Measurements from ENCODE around the gene CDCP2.

Gene CDCP2

GRCh38 chr1:54165146-54165545, 12.3 kb upstream of the CDCP2 start:
- Histone ChIP-seq H3K4me1 (ENCODE audit: insufficient read depth, low read length) (no peaks in the 10 kb centered on the region), H3K4me3 (ENCODE audit: low read length) (no peak overlapping the region), H3K9ac (ENCODE audit: low read depth, low read length) (no peak overlapping the region)

DNA sequence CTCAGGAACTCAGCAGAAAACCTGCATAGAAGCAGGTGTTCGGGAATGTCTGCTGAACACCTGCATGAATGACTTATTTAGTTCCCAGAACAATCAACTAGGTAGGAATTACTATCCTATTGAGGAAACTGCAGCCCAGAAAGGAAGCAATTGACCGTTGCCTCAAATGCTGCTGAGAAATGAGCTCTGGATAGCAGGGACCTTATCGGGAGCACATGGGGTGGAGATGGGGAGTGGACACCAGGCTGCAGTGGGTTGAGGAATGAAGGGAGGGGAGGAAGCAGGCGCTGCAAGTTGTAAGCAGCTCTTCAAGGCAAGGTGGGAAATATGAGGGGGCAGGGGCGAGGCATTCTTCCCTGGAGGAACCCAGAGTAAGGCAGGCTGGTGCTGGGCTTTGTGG, 10.8 kb upstream of the CDCP2 start:
- Histone ChIP-seq H3K36me3 (ENCODE audit: insufficient read depth, low read depth, low read length) (no peaks in the 10 kb centered on the region), H3K9ac (ENCODE audit: low read depth, low read length) (no peak overlapping the region), H3K27ac (ENCODE audit: low read length) (no peak overlapping the region), H3K27me3 (ENCODE audit: insufficient read depth, low read length) (no peaks in the 10 kb centered on the region), H3K4me3 (ENCODE audit: low read length) (no peak overlapping the region), H3K9me3 (ENCODE audit: insufficient read depth, low read depth, low read length) (no peaks in the 10 kb centered on the region), H3K4me1 (ENCODE audit: insufficient read depth, low read length) (no peaks in the 10 kb centered on the region)

More at GRCh38 chr1:54165146-54165545, 12.3 kb upstream of the CDCP2 start:
- H3K27ac ChIP-seq (ENCODE audit: low read length): no peak overlapping the region
- no peaks in the 10 kb centered on the region for H3K9me3 ChIP-seq (ENCODE audit: insufficient read depth, low read depth, low read length)
- no peaks in the 10 kb centered on the region for H3K27me3 ChIP-seq (ENCODE audit: insufficient read depth, low read length)
- no peaks in the 10 kb centered on the region for H3K36me3 ChIP-seq (ENCODE audit: insufficient read depth, low read depth, low read length)

- Histone ChIP-seq H3K36me3 (ENCODE audit: insufficient read depth, low read depth, low read length) (no peaks in the 10 kb centered on the region), H3K27ac (ENCODE audit: low read length) (no peak overlapping the region), H3K27me3 (ENCODE audit: insufficient read depth, low read length) (no peaks in the 10 kb centered on the region), H3K9ac (ENCODE audit: low read depth, low read length) (no peak overlapping the region), H3K4me3 (ENCODE audit: low read length) (no peak overlapping the region), H3K4me1 (ENCODE audit: insufficient read depth, low read length) (no peaks in the 10 kb centered on the region), H3K9me3 (ENCODE audit: insufficient read depth, low read depth, low read length) (no peaks in the 10 kb centered on the region)
Observed at GRCh38 chr1:54163051-54163450, 10.3 kb upstream of the CDCP2 start.

GRCh38 chr1:54161495-54162168, 8.8 kb upstream of the CDCP2 start:
- Histone ChIP-seq H3K36me3 (ENCODE audit: insufficient read depth, low read depth, low read length) (no peaks in the 10 kb centered on the region), H3K9me3 (ENCODE audit: insufficient read depth, low read depth, low read length) (no peaks in the 10 kb centered on the region), H3K4me1 (ENCODE audit: insufficient read depth, low read length) (no peaks in the 10 kb centered on the region)

DNA sequence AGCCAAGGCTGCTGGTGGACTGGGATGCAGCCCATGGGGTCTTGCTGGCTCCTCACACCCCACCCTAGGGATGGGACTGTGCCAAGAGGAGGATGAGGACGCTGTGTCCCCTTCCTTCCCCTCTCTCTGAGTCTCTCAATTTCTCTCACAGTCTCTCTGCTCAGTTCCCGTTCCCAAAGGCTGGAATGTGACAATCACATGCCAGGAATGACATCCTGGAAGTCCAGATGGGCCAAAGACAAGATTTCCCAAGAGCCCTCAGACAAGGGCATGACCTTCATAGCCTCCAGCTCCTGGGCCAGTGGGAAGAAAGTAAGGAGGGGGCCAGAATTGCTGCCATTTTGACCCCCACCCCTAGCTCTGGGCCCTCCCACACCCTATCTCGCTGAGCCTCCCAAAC, 7.6 kb upstream of the CDCP2 start:
- Histone ChIP-seq H3K9me3 (ENCODE audit: insufficient read depth, low read depth, low read length) (no peaks in the 10 kb centered on the region), H3K4me3 (ENCODE audit: low read length) (no peak overlapping the region), H3K4me1 (ENCODE audit: insufficient read depth, low read length) (no peaks in the 10 kb centered on the region), H3K9ac (ENCODE audit: low read depth, low read length) (no peak overlapping the region), H3K27me3 (ENCODE audit: insufficient read depth, low read length) (no peaks in the 10 kb centered on the region), H3K27ac (ENCODE audit: low read length) (no peak overlapping the region), H3K36me3 (ENCODE audit: insufficient read depth, low read depth, low read length) (no peaks in the 10 kb centered on the region)

More at GRCh38 chr1:54161495-54162168, 8.8 kb upstream of the CDCP2 start:
- Histone ChIP-seq H3K27ac (ENCODE audit: low read length) (no peak overlapping the region), H3K27me3 (ENCODE audit: insufficient read depth, low read length) (no peaks in the 10 kb centered on the region), H3K9ac (ENCODE audit: low read depth, low read length) (no peak overlapping the region), H3K4me3 (ENCODE audit: low read length) (no peak overlapping the region)

GRCh38 chr1:54159733-54160316, 7.0 kb upstream of the CDCP2 start:
- no peaks in the 10 kb centered on the region for H3K4me1 ChIP-seq (ENCODE audit: insufficient read depth, low read length)
- no peak overlapping the region for H3K9ac ChIP-seq (ENCODE audit: low read depth, low read length)
- H3K4me3 ChIP-seq (ENCODE audit: low read length): no peak overlapping the region
- H3K27ac ChIP-seq (ENCODE audit: low read length): no peak overlapping the region
- H3K27me3 ChIP-seq (ENCODE audit: insufficient read depth, low read length): no peaks in the 10 kb centered on the region
- no peaks in the 10 kb centered on the region for H3K36me3 ChIP-seq (ENCODE audit: insufficient read depth, low read depth, low read length)
- no peaks in the 10 kb centered on the region for H3K9me3 ChIP-seq (ENCODE audit: insufficient read depth, low read depth, low read length)

DNA sequence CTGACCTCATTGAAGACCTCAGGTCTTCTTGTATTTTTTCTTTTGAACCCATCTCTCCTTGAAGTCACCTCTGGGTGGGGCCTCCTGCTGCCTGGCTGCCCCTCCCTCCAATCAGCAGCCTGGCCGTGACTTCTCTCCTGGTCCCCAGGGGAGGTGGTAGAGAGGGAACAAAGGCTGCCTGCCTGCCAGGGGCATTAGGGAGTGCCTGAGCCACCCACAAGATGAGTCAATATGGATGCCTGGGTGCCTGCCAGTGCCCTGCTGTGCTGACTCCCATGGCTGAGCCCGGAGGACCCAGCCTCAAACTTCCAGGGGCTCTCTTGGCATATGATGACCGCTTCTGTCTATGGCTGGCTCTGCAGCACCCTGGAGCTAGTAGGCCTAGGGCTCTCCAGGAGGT, 5.3 kb upstream of the CDCP2 start:
- Histone ChIP-seq H3K4me1 (ENCODE audit: insufficient read depth, low read length) (peaks cover 10% of the 10 kb centered on the region), H3K27me3 (ENCODE audit: insufficient read depth, low read length) (no peaks in the 10 kb centered on the region), H3K9me3 (ENCODE audit: insufficient read depth, low read depth, low read length) (no peaks in the 10 kb centered on the region), H3K9ac (ENCODE audit: low read depth, low read length) (no peak overlapping the region), H3K36me3 (ENCODE audit: insufficient read depth, low read depth, low read length) (no peaks in the 10 kb centered on the region), H3K4me3 (ENCODE audit: low read length) (no peak overlapping the region), H3K27ac (ENCODE audit: low read length) (no peak overlapping the region)

DNA sequence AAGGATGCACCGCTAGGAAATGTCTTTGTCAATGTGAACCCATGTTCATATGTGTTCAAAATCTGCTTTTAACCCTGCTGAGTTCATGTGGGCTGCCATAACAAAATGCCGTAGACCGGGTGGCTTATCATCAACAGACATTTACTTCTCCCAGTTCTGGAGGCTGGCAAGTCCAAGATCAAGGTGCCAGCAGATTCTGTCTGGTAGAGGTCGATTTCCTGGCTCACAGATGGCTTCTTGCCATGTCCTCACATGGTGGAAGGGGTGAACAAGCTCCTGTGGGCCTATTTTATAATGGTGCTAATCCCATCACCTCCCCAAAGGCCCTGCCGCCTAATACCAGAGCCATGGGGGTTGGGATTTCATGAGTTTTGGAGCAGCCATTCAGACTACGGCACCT, 4.6 kb upstream of the CDCP2 start:
- H3K4me3 ChIP-seq (ENCODE audit: low read length): no peak overlapping the region
- H3K4me1 ChIP-seq (ENCODE audit: insufficient read depth, low read length): peaks cover 11% of the 10 kb centered on the region
- no peaks in the 10 kb centered on the region for H3K36me3 ChIP-seq (ENCODE audit: insufficient read depth, low read depth, low read length)
- H3K27ac ChIP-seq (ENCODE audit: low read length): no peak overlapping the region
- no peaks in the 10 kb centered on the region for H3K9me3 ChIP-seq (ENCODE audit: insufficient read depth, low read depth, low read length)
- H3K9ac ChIP-seq (ENCODE audit: low read depth, low read length): no peak overlapping the region
- H3K27me3 ChIP-seq (ENCODE audit: insufficient read depth, low read length): no peaks in the 10 kb centered on the region

GRCh38 chr1:54156986-54157385, 4.2 kb upstream of the CDCP2 start:
- Histone ChIP-seq H3K27me3 (ENCODE audit: insufficient read depth, low read length) (no peaks in the 10 kb centered on the region), H3K9me3 (ENCODE audit: insufficient read depth, low read depth, low read length) (no peaks in the 10 kb centered on the region), H3K27ac (ENCODE audit: low read length) (no peak overlapping the region), H3K9ac (ENCODE audit: low read depth, low read length) (no peak overlapping the region), H3K4me1 (ENCODE audit: insufficient read depth, low read length) (peaks cover 11% of the 10 kb centered on the region), H3K4me3 (ENCODE audit: low read length) (no peak overlapping the region), H3K36me3 (ENCODE audit: insufficient read depth, low read depth, low read length) (no peaks in the 10 kb centered on the region)

GRCh38 chr1:54156201-54156600, 3.4 kb upstream of the CDCP2 start:
- peaks cover 11% of the 10 kb centered on the region for H3K4me1 ChIP-seq (ENCODE audit: insufficient read depth, low read length)
- H3K27ac ChIP-seq (ENCODE audit: low read length): no peak overlapping the region
- no peak overlapping the region for H3K4me3 ChIP-seq (ENCODE audit: low read length)

DNA sequence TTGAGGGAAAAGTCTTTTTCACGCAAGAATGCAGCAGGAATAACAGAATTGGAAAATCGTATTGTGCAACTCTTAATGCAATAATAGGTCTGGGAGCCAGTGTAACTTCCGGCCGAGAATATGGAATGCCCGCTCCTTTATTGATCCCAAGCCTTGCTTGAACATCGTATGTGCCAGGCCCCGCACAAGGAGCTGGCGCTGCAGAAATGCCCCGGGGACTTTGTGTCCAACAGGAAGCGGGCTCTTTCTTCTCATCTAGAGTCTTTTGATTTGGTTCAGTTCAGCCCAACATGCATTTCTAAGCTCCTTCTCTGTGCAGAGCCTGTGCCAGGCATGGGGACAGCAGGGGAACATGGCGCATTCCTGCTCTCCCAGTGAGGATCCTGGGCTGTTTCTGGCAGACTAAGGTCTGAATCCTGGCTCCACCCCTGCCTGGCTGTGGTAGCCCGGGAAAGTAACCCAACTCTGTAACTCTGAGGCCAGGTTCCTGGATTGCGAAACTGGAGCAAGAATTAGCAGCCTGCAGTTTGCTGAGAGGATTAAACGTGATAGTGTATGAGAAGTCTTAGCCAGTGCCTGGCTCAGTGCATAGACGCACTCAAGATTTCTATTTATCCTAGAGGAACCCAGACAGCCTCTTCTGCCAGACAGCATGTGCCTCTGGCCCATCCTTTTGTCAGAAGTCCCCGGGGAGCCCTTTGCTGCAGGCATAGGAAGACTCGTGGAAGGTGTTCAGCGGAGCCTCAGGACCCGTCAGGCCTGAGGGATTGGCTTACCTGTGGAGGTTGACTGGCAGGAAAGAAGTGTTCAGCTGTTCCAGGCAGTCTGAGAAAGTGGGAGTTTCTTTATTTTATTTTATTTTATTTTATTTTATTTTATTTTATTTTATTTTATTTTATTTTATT, 987 bp upstream of the CDCP2 start:
- Histone ChIP-seq H3K27me3 (ENCODE audit: insufficient read depth, low read length) (no peaks in the 10 kb centered on the region), H3K9ac (ENCODE audit: low read depth, low read length) (no peak overlapping the region), H3K27ac (ENCODE audit: low read length) (no peak overlapping the region), H3K36me3 (ENCODE audit: insufficient read depth, low read depth, low read length) (no peaks in the 10 kb centered on the region), H3K9me3 (ENCODE audit: insufficient read depth, low read depth, low read length) (no peaks in the 10 kb centered on the region), H3K4me3 (ENCODE audit: low read length) (no peak overlapping the region), H3K4me1 (ENCODE audit: insufficient read depth, low read length) (peaks cover 11% of the 10 kb centered on the region)

More at GRCh38 chr1:54156201-54156600, 3.4 kb upstream of the CDCP2 start:
- H3K9ac ChIP-seq (ENCODE audit: low read depth, low read length): no peak overlapping the region
- no peaks in the 10 kb centered on the region for H3K27me3 ChIP-seq (ENCODE audit: insufficient read depth, low read length)
- no peaks in the 10 kb centered on the region for H3K9me3 ChIP-seq (ENCODE audit: insufficient read depth, low read depth, low read length)
- no peaks in the 10 kb centered on the region for H3K36me3 ChIP-seq (ENCODE audit: insufficient read depth, low read depth, low read length)

Measured in iPS-20b (cell line).